Measurements from ENCODE around the gene PCDHGA3.

DNA sequence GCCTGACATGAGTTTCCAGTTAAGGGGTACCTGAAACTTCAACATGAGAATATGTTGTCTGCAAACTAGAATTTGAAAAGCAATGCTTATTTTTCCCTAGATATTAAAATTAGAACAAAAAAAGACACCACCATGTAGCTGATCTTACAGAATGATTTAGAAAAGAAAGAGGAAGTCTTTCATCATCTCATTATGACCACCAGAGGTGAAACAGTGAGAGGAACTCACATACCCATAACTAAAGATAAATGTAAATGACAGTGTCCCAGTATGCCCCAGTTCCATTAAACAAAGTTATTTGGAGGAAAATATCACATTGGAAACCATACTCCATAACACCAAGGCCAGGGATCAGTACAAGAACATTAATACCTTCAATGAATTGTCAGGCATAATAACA, 29.9 kb upstream of the PCDHGA3 start:
- TF ChIP-seq POLR2AphosphoS5 (IDR thresholded peaks at IDR 0.05), result no peak
- TF ChIP-seq, protein P1, sequence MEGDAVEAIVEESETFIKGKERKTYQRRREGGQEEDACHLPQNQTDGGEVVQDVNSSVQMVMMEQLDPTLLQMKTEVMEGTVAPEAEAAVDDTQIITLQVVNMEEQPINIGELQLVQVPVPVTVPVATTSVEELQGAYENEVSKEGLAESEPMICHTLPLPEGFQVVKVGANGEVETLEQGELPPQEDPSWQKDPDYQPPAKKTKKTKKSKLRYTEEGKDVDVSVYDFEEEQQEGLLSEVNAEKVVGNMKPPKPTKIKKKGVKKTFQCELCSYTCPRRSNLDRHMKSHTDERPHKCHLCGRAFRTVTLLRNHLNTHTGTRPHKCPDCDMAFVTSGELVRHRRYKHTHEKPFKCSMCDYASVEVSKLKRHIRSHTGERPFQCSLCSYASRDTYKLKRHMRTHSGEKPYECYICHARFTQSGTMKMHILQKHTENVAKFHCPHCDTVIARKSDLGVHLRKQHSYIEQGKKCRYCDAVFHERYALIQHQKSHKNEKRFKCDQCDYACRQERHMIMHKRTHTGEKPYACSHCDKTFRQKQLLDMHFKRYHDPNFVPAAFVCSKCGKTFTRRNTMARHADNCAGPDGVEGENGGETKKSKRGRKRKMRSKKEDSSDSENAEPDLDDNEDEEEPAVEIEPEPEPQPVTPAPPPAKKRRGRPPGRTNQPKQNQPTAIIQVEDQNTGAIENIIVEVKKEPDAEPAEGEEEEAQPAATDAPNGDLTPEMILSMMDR (IDR thresholded peaks at IDR 0.05), result no peak
- TF ChIP-seq POLR2A (IDR thresholded peaks at IDR 0.05), result no peak

Data from gastroesophageal sphincter (tissue), 3 donors.